GM19238 (cell line): ENCODE measurements around the gene RARS2.

ENCODE experiments used
- DNase-seq: peaks from one replicate; pipeline ENCODE4 v3.0.0; 2011; ENCODE audit warnings: low spot score; ENCODE audit not compliant: insufficient read length

RARS2 gene

DNA sequence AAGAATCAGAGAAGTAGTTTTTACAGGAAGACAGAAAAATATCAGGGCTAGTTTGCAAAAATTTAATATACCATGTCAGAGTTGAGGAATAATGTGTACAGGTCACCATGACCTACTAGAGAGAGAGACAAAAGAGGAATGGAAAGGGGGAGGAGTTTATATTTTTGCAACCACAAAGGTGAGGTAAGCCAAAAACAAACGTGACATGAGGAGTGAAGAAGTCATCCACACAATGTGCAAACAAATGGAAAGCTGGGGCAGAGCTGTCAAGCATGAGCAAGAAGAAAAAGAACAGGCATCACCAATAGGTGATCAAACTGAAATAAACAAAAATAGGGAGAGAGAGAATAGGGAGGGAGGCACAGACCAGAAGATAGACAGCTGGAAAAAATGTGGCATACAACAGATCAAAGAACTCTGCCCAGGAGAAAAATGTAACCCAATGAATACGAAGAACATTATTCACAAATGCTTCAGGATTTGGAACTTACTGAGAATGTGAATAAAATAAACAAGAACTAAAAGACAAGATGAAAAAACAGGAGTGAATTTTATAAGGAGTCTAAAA is 15.5 kb downstream of the RARS2 start:
- no peak for DNase-seq

DNA sequence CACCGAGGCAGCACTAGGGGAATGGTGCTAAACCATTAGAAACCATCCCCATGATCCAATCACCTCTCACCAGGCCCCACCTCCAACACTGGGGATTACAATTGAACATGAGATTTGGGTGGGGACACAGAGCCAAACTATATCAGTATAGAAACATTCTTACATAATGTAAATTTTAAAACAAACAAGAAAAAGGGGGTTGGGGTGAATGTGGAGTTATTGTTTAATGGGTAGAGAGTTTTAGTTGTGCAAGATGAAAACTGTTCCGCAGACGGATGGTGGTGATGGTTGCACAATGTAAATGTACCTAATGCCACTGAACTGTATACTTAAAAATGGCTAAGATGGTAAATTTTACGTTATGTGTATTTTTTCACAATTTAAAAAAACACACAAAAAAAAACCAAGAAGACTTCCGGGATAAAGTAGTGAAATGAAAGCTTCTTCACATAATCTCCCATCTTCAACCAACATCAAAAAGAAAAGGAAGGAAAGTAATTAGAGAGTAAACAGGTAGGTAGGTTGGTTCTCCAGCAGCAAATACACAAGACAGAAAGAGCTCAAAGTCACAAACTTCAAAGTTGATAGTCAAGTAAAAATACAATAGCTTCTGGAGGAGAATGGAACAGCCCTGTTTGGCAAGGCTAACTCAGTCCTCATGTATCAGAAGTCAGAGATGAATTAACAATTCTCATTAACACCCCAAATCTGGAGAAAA is 16.3 kb downstream of the RARS2 start:
- no peak for DNase-seq

DNA sequence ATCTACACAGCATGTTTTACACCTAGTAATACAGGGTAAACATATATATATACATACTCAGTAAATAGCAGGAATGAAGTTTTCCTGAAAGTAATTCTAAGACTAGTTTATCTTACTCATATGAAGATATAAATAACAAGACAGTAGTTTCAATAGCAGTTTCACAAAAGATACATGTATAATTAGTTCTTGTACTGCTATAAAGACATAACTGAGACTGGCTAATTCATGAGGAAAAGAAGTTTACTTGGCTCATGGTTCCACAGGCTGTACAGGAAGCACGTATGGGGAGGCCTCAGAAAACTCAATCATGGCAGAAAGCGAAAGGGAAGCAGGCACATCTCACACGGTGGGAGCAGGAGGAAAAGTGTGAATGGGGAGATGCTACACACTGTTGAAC is 16.9 kb downstream of the RARS2 start:
- no peak for DNase-seq

DNA sequence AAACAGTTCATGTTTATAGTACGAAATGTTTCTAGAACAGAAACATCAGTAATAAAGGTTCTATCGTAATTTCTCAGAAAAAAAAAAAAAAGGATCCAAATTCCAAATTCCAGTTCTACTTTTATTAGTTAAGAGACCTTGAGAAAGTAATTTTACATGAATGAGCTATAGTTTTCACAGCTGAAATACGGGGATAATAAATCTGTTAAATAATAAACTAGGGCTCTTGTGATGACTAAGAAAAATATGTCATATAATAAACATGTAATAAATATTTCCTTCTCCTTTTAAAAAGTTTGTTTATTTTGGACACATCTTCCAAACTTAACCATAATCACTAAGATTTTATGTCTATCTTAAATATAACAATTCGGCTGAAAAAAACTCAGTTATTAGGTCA is 17.8 kb downstream of the RARS2 start:
- DNase-seq: no peak

DNA sequence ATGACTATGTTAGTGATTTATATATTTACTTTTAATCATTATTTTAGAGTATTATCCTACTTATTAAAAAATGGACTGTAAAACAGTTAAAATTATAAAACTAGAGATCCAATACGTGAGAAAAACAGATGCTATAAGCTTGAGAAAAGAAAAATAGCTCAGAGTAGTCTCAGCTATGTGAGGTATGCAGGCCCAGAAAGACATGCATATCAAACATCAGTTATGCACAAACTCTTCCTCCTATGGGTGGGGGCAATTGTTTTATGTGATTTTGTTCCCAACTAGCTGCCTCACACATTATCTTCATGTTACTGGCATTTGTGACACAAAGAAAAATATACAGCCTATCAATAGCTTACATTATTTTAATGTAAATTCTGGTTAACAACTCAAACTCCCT is 28.8 kb downstream of the RARS2 start:
- DNase-seq: no peak

DNA sequence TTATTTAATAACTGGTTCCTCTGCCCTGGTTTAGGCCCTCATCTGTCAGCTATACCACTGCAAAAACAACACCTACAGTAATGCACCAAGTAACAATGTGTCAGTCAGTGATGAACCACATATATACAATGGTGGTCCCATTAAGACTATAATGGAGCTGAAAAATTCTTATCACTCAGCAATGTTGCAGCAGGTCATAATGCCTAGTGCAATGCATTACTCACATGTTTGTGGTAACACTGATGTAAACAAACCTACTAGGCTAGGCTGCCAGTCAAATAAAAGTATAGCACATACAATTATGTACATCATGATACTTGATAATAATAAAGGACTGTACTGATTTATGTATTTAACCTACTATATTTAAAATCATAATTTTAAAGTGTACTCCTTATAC is 31.3 kb downstream of the RARS2 start:
- DNase-seq: no peak

DNA sequence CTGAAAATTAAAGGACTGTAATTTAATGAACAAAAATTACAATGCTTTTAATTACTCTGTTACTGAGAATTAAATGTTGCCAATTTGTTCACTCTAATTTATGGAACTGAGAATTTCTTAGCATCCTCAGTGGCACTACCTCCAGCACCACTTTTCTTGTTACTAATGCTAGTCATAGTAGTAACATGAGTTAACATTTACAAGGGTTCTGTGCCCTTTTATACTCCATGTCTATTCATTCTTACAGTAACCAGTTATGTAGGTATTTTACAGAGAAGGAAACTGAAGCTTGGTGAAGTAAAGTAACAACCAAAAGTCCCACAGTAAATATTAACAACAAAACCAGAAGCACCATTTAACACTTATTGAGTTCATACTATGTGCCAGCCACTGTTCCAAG is 34.3 kb downstream of the RARS2 start:
- no peak for DNase-seq

DNA sequence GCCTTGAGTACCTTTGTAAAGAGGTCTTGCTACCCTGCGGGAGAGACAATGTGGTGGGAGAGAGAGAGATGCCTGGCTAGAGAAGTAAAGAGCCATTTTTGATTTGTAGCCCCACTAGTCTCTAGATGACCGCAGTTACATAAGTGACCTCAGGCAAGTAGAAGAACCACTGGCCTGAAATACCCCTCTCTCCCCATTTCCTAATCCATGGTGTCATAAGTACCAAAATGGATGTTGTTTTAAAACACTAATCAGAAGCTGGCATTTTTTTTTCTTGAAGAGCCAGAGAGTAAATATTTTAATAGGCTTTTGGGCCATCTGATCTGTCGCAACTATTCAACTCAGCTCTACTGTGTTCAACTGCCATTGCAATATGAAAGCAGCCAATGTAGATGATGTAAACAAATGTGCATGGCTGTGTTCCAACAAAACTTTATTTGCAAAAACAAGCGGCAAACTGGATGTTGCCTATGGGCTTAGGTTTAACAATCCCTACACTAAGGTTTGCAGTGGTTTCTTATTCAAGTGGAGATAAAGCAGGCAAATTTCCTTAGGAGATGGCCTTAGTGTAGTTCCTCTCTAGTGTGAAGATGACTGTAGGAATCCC is 36.5 kb downstream of the RARS2 start:
- DNase-seq: no peak

DNA sequence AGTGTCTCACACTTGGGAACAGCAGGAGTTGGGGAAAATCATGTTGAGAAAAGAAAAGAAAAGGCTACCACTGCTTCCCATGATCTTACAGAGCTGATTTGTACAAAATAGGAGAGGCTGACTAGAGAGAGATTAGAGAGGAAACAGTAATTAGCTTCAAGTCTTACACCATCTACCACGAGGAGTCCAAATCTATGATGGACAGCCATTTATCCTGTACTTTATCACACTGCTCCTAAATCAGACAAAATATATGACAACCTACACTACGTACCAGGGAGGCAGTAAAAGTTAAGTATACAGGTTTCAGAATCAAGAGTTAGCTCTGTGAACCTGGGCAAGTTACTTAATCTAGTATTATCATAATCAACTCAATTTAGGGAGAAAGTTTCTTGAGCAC is 38.0 kb downstream of the RARS2 start:
- DNase-seq: no peak

DNA sequence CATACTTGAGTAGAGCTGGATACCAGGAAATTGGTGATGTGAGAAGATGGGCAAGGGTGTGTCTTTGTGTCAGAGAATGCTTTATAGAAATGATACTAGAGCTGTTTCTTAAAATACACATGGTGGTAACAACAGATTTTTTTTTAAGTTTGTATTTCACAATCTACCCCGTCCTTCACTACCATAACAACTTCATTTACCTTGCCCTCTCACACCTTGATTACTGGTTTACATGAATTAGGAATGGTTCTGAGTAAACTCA is 45.4 kb downstream of the RARS2 start:
- DNase-seq: no peak

DNA sequence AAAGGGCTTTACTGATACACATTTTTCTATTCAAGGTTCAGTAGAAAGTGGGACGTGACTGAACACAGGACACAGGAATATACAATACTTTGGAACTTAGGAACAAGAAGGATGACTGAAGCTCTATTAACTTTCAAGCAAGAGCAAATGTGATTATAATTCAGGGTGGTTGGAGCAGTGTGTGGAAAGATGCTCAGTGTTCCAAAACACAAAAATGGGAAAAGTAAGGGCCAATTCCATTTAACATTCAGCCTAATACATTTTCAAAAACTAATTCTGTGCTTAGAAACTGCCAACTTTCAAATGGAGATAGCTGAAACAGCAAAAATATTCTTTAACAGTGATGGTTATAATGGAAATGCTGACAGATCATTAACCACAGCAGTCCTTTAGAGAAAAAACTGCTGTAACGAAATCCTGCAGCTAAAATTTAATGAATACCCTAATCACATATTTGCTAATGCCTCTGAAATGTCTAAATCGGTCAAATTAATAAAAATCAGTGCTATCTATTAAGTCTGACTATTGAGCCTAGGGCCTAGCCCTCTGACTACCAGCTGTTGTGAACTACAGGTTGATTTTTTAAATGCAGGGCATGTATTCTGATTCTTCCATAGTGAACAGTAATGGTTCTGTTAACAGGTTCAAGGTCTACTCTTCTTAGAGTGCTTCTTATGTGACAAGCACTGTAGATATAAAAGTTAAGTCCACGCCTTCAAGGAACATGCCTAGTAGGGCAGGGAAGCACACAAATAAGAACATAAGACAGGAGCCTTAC is 45.9 kb downstream of the RARS2 start:
- DNase-seq: no peak

DNA sequence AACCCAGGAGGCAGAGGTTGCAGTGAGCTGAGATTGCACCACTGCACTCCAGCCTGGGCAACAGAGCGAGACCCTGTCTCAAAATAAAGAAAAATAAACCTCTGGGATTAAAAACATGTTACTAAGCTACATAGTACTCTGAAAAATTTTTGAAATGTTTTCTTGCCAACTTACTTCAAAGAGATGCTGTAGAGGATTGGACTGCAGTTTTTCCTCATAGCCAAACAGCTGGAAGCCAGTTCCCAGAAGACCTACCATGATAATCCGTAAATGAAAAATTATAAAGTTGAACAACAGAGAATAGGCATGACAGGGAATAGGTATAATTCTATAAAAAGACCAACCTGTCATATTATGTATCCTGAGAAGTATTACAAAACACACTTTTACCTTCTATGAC is 48.0 kb downstream of the RARS2 start:
- DNase-seq: no peak

DNA sequence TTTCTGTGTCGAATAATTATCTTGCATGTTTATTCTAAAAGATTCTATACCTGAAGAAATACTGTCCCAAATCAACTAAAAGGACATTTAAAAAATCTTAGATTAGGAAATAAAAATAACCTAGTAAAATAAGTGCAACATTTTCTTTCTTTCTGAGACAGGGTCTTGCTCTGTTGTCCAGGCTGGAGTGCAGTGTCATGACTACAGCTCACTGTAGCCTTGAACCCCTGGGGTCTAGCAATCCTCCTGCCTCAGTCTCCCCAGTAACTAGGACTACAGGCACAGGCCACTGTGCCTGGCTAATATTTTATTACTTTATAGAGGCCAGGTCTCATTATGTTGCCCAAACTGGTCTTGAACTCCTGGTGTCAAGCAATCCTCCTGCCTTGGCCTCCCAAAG is 48.7 kb downstream of the RARS2 start:
- no peak for DNase-seq

DNA sequence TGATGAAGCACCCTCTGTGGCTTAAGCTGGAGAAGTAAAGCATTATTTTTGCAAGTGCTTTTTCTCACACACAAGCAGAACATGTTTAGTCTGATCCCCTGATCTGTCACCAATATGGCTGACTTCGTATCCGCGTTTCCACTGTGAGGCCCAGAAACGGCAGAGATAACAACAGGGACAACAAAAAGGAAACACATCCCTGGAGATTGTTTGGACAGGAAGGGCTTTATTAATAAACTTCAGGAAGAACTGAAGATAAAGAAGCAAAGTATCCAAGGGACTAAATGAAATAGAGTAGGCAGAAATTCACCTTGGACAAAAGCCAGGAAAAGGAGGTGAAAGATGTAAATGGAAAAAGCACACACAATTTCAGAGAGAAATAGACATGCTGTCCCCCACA is 49.2 kb downstream of the RARS2 start:
- DNase-seq: no peak

DNA sequence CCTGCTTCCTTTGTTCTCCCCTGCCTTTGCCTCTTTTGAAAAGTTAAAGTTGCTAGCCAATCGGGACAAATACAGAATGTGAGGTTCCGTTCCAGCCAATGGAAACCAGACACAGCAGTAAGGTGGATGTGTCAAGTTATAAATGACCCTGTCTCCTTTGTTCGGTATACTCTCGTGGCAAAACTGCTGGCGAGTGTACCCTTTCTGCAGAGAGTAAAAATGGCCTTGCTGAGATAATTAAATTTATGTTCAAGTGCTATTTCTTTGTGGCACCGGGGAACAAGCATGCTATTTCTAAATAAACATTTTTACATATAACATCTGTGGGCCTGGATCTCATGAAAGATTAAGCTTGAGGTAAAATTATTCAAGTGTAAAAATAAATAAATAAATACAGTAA is 50.2 kb downstream of the RARS2 start:
- no peak for DNase-seq

DNA sequence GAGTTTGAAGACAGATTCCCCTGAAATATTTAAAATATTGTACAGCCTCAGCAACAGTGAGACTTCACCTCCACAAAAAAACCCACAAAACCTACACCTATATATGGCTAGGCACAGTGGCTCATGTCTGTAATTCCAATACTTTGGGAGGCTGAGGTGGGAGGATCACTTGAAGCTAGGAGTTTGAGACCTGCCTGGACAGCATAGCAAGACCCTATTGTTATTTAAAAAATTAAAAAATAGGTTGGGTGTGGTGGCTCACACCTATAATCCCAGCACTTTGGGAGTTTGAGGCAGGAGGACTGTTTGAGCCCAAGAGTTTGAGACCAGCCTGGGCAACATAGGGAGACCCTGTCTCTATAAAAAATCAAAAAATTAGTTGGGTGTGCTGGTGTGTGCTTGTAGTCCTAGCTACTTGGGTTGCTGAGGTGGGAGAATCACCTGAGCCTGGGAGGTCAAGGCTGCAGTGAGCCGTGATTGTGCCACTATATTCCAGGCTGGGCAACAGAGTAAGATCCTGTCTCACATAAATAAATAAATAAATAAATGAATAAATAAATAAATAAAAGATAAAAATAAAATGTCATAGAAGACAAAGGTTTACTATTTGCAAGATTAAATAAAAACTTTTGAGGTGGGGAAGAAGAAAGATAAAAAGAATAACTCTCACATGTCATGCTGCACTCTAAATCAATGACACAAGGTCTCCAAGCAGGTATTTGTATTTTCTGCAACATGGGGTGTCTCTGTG is 51.1 kb downstream of the RARS2 start:
- no peak for DNase-seq

DNA sequence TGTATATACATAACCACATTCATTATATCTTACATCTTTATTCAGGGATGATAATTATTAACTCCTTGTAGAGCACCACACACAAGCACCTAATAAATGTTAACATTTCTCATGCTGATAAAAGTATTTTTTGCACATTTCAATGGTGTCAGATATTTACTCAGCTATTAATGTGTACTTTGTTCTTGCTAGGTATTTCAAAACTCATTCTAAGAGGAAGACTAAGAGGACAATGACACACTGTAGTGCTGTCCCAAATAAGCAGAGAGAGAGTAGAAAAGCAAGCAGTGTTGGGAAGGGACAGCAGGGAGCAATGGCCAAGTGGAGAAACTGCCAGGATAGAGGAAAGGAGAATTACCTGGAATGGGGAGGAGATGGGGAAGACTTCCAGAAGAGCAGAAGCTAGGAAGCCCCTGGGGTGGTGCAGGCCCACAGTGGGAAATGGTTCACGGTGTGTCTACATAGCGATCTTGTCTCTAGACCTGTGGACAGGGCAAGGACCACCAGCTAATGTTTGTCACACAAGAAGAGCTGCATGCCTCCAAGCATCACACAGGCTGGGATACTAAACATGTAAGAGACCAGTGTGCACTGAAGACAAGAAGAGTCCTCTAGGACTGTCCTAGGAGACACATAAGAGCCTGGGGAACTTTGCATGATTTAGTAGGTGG is 55.3 kb downstream of the RARS2 start:
- no peak for DNase-seq

DNA sequence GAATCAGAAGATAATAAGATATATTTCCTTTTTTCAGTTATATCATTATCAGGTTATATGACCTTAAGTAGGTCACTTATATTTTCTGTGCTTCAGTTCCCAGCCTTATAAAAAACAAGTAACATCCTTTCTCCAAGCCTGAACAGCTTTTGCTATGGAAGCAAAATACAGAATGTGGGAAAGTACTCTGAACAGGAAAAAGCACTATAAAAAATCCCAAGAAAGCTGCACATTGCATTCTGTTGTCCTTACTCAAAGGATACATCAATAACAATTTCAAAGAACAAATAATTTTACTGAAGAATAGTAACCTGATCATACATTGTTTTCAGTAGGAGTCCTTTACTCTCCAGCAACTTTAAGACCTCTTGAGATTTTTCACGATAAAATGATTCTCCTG is 60.6 kb downstream of the RARS2 start:
- DNase-seq: no peak

DNA sequence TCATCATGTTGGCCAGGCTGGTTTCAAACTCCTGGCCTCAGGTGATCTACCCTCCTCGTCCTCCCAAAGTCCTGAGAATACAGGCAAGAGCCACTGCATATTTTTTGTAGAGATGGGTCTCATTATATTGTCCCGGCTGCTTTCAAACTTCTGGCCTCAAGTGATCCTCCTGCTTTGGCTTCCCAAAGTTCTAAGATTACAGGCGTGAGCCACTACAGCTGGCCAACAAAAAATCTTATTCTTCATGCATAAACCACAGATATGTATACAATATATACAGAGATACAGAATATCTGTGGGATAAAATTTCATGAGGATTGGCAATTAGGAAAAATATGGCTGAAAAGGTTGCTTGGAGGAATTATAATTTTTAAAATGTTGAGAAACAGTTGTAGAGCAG is 67.1 kb downstream of the RARS2 start:
- no peak for DNase-seq

DNA sequence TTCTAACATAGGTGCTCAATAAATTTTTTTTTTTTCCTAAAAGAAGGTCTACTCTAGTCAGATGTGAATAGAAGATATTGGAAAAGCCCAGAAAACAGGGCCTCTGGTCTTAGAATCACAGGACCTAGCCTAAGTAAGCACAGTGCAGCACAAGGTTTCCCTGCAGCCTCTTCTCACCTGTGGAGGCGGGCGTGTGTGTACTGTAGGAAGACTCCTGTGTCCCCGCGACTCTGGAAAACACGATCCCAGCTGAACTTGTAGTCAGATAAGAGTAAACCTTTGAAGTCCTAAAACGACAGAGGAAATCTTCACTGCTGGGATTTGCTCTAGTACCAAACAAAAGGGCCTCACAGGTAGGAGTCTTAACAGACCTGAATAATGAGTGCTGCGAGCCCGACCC is 71.3 kb downstream of the RARS2 start:
- no peak for DNase-seq

DNA sequence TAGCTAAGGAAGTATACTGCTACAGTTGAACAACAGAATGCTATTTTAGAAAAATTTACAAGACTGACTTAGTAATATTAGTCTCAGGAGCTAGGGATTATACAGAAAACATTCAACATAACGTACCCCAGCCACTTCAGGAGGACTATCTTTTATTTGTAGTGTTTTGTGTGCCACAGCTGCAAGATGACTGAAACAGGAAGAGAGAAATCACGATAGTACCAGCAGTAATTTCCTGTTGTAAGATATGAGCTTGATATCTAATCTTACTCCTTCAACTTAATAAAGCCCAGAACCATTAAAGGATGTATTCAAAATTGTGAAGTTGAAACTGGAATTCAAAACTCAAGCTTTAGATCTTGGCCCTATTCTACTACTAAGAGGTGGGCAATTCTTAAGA is 75.0 kb downstream of the RARS2 start:
- DNase-seq: no peak
